GM12872 (cell line): ENCODE measurements around the gene SH2D1B.

ENCODE experiments used
- CTCF ChIP-seq: IDR thresholded peaks from 3 replicates; pipeline ENCODE4 v1.5.1; 2011; ENCODE audit warnings: low read depth, mild to moderate bottlenecking, low read length, moderate library complexity; ENCODE audit not compliant: insufficient read depth

SH2D1B gene

GRCh38 chr1:162373541-162374260 lies 38.2 kb downstream of the SH2D1B start:
- no peak for TF ChIP-seq CTCF

GRCh38 chr1:162373072-162373427 lies 38.9 kb downstream of the SH2D1B start:
- TF ChIP-seq CTCF = no peak

GRCh38 chr1:162372159-162373071 lies 39.5 kb downstream of the SH2D1B start:
- no peak for TF ChIP-seq CTCF

- no peak for TF ChIP-seq CTCF
Measured at GRCh38 chr1:162371611-162372010, 40.3 kb downstream of the SH2D1B start.

- TF ChIP-seq CTCF = no peak
Measured at GRCh38 chr1:162370721-162371120, 41.2 kb downstream of the SH2D1B start.

GRCh38 chr1:162370161-162370560 lies 41.8 kb downstream of the SH2D1B start:
- no peak for TF ChIP-seq CTCF

GRCh38 chr1:162369571-162369970 lies 42.4 kb downstream of the SH2D1B start:
- TF ChIP-seq CTCF = no peak
